T-helper 22 cell (primary cell): ENCODE results near the gene DNAJC9.
A peak's percentile ranks its signal among the peaks of the same experiment; 100 is the strongest.
"Not testable (repeated sequence)": the region's sequence is repeated elsewhere in the genome, so short reads cannot be mapped to it uniquely, and the experiment has no call there.

Experiments used
- DNase-seq: peaks from one replicate; pipeline ENCODE4 v3.0.0-alpha.2; 2020; ENCODE audit warnings: low read depth

DNAJC9 gene, protein sequence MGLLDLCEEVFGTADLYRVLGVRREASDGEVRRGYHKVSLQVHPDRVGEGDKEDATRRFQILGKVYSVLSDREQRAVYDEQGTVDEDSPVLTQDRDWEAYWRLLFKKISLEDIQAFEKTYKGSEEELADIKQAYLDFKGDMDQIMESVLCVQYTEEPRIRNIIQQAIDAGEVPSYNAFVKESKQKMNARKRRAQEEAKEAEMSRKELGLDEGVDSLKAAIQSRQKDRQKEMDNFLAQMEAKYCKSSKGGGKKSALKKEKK

DNA sequence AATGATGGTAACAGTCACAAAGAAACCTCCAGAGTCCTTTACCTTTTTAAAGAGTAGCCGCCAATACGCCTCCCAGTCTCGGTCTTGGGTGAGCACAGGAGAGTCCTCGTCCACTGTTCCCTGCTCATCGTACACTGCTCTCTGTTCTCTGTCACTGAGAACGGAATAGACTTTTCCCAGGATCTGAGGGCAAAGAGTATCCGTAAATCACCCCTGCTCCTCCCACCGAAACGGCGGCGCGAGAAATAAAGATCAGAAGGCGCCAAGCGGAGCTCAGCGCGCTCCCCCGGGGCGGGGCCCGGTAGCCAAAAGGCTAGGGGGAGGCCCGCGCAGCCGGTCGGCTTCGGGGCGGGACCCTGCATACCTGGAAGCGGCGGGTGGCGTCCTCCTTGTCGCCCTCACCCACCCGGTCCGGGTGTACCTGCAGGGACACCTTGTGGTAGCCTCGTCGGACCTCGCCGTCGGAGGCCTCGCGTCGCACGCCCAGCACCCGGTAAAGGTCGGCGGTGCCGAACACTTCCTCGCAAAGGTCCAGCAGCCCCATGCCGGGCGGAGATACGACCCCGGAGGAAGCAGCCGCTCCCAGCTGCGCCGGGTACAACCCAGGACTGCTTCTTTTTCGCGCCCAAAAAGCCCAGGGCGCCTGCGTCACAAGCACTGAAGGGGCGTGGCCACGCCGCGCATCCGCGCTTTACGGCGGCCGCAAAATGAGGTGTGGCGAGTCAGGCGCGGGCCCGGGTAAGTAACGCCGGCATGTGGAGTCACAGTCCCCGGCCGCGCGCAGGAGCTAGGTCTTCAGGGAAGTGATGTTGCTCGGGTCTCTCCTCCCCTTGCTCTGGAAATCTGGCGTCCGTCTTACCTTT lies at the start of gene DNAJC9:
TSS of gene DNAJC9 (minus strand) at position 610 of the 863 bp plus-strand sequence. CDS start at position 544, 66 bp downstream.
- DNase-seq: peak; percentile 90

DNA sequence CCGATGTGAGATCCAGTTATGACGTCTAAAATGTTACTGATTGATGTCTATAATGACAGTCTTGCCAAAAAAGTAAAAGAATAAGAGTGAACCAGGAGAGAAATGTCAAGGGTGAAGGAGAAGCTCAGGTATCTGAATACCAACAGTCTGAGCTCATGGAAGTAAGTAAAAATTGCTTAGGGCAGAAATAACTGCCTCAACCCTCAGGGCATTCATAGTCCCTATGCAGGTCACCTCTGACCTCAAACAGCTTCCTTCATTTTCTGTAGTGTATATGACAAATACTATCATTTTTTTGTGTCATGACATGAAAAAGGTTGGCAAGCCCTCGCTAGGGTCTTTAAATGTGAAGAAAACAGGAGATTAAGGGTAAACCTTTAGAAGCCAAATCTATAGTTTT lies 46.4 kb upstream of the DNAJC9 start:
- no peak for DNase-seq

DNA sequence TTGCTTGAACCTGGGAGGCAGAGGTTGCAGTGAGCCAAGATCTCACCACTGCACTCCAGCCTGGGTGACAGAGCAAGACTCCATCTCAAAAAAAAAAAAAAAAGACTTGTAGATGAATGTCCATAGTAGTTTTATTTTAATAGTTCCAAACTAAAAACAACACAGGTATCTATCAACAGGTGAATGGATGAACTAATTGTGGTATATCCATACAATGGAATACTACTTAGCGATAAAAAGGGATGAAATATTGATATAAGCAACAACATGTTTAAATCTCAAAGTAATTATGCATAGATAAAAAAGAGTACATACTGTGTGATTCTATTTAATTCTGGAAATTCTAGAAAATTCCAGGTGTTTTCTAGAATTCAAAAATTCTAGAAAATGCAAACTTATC lies 42.9 kb upstream of the DNAJC9 start:
- DNase-seq: no peak

DNA sequence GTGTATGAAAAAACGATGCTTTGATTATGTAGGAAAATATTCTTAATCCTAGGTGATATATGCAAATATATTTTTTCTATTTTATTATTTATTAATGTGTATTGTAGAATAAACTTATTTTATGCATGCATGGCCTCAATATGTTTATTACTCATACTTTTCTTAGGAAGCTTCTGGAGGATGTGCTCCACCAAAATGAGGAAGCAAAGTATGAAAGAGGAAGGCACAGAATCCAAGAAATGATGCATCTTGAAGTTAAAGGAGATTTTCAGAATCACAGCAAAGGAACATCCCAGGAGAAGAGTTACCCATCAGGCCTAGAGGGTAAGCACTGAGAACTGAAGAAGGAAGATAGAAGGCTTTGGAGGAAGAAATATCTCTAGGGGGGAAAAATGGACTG lies 40.4 kb upstream of the DNAJC9 start:
- DNase-seq: no peak

DNA sequence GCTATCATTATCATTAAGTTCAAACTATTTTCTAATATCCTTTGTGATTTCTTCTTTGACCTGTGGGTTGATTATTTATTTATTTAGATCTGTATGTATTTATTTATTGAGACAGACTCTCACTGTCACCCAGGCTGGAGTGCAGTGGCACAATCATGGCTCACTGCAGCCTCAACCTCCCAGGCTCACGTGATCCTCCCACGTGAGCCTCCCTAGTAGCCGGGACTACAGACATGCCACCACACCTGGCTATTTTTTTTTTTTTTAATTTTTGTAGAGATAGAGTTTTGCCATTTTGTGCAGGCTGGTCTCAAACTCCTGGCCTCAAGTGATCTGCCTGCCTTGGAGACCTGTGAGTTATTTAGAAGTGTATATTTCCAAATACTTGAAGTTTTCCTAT lies 34.0 kb upstream of the DNAJC9 start:
- DNase-seq: no peak

DNA sequence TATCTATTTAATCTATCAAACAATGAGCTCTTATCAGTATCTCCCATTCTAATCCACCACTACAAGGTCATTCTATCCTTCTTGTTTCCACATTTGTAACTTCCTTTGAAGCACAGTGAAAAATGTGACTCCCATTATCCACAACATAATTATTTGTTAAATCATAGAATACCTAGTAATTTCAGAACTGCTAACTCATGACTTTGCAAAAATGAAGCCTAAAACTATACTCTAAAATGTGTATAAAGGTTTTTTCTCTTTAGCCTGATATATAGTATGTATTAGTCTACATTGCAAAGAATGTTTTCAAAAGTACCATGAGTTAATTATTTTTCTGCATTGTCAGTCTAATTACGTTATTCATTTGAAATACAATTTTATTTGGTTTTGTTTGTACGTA lies 17.4 kb upstream of the DNAJC9 start:
- DNase-seq: no peak

DNA sequence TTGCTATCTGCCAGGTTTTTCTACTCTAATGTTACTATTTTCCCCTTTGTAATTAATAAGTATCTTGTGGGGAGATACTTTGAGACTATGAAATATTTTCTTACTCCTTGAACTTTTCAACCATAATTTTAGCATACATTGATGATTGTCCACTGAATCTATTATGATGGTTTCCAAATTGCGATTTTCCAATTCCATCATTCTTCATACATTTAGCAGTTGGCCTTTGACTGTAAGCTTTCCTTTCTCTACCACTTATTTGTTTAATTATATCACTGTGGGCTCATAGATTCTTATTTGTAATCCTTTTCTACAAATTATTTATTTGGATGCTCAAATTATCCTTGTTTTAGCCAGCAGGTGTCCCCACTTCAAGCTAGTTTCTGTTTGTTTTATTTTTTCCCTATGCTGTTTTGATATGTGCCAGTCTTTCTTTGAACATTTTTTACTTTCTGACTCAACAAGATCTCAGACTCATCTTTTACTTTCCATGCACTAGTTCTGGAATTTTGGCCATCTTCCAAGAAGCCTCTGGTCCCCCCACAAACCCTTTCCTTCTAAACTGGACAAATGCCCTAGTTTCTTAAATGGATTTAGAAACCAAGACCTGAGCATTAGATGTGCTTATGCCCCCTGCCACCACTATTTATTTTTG lies 16.8 kb upstream of the DNAJC9 start:
- DNase-seq: no peak

DNA sequence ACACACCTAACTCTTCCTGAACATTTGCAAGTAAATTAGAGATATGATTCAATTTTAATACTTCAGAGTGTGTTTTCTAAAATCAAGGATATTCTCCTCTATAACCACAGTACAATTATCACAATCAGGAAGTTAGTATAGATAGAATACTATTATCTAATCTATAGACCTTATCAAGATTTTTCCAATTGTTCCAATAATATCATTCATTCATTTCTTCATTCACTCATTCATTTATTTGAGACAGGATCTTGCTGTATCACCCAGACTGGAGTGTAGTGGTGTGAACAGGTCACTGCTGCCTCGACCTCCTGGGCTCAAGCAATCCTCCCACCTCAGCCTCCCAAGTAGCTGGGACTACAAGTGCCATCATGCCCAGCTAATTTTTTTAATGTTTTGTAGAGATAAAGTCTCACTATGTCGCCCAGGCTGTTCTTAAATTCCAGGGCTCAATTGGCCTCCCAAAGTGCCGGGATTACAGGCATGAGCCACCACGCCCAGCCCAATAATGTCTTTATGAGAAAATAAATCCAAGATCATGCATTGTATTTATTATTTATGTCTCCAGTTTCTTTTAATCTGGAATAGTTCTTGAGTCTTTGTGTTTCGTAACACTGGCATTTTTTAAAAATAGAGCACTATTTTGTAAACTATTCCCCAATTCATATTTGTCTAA lies 16.0 kb upstream of the DNAJC9 start:
- DNase-seq: no peak

DNA sequence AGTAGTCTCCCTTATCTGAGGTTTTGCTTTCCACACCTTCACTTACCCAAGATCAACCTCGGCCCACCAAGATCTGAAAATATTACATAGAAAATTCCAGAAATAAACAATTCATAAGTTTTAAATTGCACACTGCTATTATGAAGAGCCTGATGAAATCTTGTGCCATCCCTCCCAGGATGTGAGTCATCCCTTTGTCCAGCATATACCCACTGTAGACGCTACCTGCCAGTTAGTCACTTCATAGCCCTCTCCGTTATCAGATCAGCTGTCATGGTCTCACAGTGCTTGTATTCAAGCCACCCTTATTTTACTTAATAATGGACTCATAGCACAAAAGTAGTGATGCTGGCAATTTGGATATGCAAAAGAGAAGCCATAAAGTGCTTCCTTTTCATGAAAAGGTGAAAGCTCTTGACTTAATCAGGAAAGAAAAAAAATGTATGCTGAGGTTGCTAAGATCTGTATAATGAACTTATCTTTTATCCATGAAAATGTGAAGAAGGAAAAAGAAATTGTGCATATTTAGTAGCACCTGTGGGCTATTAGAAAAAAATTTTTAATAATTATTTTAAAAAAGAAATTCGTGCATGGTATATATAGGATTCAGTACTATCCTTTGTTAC lies 15.2 kb upstream of the DNAJC9 start:
- DNase-seq: no peak

DNA sequence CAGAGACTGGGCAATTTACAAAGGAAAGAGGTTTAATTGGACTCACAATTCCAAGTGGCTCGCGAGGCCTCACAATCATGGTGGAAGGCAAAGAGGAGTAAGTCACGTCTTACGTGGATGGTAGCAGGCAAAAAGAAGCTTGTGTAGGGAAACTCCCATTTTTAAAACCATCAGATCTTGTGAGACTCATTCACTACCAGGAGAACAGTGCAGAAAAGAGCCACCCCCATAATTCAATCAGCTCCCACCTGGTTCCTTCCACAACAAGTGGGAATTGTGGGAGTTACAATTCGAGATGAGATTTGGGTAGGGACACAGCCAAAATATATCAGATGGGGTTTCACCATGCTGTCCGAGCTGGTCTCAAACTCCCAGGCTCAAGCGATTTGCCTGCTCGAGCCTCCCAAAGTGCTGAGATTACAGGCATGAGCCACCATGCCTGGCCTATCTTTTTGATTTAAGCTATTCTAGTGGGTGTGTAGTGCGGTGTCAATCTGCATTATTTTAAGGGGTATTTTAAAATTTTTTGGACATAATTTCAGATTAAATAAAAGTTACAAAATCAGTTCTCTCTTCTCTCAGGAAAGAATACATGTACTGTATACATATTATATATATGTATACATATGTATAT lies 14.4 kb upstream of the DNAJC9 start:
- no peak for DNase-seq

DNA sequence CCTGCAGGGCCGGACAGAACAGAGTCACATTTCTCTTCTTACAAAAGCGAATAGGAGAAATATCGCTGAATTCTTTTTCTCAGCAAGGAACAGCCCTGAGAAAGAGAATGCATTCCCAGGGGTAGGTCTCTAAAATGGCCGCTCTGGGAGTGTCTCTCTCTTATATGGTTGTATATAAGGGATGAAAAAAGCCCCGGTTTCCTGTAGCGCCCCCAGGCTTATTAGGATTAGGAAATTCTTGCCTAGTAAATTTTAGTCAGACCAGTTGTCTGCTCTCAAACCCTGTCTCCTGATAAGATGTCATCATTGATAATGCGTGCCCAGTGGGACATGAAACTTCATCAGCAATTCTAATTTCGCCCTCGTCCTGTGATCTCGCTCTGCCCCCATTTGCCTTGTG lies 11.6 kb upstream of the DNAJC9 start:
- DNase-seq: not testable (repeated sequence)

DNA sequence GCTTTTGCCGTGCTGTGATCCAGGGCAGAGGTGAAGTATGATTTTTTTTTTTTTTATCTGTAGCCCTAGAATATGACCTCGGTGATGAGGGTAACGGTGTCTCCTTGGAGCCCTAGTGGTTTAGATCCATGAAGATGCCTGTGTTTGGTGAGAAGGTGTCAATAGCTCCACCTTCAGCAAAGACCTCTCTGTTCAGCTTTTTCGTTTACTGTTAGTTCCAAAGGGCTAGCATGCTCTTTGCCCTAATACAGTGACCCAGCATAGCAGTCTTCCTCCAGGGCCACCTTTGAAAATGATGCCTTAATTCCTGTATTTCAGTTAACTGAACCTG lies 6.1 kb upstream of the DNAJC9 start:
- no peak for DNase-seq

DNA sequence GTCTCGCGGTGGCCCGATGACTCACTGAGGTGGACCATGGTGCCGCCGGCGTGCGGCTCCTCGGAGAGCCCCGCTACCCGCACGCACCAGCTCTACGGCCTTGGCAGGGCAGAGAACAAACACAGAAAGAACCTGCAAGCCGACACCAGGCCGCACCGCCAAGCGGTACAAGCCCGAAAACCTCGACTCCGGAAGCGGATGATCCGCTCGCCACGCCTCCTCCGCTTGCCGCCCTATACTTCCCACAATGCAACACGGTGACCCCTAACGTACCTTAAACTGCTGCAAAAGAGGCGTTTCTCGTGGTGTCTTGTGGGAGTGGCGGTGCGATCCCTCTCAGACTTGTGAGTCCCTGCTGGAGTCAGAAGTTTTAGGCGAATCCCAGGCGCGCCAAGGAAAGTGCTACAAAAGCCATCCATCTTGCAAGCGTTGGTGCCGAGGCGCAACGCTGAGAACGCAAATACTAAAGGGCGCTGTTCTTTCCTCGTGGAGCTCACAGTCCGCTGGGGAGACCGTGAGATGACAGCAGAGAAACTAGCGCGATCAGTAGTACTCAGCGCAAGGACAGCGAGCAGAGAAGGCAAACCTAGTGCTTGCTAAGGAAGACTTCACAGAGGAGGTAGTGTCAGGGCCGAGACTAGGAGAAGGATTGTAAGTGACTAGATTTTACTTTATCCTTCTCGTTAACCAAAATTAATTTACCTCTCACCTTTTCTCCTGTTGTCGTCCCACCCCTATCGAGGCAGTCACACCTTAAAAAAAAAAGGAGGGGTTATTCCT lies 5.6 kb upstream of the DNAJC9 start, which contains the start of gene MRPS16:
TSS of gene MRPS16 (minus strand) at position 200 of the 780 bp plus-strand sequence. CDS start at position 38, 162 bp downstream.
- DNase-seq: peak; percentile 92

DNA sequence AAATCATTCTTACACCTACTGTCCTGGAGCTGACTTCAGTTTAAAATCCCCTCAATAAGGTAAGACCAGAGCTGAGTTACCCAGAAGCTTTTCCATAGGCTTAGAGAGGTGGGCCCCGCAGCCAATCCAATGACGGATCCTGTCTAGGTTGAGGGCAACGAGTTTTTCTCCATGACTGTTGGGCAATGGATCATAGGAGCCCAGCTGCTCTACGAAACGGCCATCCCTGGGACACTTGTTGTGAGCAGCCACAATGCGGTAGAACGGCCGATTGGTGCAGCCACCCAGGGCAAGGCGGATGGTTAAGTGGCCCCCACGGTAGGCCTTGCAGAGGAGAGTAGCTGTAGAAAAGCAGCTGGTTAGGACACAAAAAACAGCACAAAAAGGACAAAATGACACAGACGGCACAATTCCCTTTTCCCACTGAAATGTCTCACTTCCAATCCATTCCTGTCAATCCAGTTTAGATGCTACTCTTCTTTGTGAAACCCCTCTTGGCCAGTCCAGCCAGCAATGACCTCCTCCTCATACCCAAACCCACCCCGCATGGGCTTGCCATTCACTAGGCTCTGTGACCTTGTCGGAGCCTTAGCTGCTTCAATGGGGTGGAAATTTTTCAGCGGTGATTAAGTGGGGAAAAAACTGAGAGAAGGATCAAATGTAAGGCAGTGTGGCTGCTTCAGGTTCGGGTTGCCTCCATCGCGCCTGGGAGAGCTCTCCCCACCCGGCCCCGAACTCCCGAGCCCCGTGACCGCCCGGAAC lies 4.8 kb upstream of the DNAJC9 start:
- no peak for DNase-seq

DNA sequence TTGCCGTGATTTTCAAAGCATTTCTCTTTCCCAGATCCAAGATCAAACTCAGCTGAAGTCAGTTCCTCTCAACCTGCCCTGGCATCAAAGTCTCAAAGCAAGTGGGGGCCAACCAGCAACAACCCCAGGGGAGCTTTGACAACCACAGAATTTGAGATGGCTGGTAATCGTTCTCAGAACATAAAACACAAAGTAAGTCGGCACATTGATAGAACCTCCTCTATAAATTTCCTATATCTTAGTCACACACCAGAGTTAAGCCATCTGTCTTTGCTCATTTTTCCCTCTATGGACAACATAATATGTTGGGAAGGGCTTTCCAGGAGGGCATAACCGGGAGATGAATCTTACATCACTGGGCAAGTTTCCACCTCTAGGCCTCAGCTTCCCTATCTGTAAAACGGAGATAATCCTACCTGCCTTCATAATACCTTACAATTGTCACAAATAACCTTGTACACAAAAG lies 1.2 kb upstream of the DNAJC9 start:
- DNase-seq: no peak

DNA sequence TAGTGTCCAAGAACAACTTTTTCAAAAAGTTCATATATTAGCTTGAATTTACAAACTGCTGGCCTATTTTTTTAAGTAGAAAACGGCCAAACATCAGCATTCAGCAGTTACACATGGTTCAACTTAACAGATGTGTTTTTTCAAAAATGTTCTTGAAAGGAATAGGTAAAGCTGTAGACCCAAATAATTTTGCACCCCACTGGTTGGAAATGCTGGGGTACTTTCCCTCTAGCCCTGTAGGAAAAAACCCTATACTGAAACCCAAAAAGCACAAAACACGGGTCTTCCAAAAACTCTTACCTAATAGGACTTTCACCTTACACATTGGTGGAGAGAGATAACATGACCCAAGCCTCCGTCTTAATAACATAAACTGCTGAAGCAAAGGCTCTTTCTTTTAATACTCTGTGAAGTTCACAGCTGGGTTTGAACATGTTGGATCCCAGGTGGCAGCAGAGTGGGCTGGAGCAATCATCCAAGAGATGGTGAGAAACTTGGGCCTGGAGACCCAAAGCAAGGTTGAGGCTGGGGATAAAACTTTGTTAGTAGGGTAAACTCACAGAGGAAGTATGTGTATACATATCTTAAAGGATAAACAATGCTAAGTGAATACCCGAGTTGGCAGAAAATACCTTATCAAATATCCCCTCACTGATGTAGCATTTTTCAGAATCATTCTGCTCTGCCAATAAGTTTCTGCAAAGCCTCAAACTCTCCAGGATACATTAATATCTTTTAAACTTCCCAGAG lies 629 bp upstream of the DNAJC9 start:
- no peak for DNase-seq

DNA sequence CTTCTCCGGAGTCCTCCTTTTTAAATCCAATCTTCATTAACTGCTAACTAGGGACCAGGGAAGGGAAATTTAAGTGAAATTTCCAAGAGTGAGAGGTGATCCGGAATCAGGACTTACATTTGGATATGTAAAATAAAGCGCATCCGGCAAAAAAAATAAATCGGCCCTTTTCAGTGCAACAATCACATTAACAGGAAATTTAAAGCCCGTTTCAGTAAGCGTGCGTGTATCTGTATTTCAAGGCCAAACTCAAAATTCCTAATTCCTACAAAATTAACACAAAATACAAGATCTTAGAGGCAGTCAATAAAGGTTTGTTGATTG lies 771 bp downstream of the DNAJC9 start:
- DNase-seq: no peak

DNA sequence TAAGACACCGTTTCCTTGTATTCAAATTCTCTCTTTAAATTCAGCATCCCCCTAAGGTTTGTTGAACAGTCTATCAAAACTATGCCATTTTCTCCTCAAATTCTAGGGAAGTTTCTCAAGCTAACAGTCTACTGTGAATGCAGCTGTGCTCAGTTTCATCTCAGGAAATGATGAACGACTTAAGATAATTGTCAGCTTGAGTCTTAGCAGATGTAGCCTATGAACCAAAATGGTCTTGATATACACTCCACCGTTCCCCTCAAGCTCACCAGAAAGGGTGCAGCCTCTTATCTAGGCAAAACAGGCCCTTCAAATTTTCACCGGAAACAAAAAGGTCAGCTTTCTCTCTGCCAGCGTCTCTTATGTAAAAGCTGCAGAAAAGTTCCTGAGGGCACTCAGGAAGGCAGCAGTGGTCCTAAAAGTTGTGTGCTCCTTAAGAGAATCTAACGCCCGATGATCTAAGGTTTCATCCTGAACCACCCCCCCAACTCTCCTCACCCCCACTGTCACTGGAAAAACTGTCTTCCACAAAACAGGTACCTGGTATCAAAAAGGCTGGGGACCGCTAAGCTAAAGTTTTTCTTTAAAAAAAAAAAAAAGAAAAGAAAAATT lies 2.1 kb downstream of the DNAJC9 start:
- DNase-seq: no peak

DNA sequence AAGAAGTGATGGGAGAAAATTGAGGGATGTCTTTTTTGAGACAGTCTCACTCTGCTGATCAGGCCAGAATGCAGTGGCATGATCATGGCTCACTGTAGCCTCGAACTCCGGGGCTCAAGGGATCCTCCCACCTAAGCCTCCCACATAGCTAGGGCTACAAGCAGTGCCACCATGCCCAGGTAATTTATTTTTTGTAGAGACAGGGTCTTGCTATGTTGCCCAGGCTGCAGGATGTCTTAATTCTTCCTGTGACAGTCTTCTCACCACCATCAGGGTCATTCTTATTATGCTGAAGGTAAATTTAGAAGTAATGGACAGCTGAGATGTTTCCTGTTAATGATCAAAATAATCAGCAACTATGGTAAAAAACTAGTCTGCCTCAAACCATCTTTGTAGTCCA lies 7.1 kb downstream of the DNAJC9 start:
- DNase-seq: no peak
